ENCODE results near the gene COL16A1.

DNA sequence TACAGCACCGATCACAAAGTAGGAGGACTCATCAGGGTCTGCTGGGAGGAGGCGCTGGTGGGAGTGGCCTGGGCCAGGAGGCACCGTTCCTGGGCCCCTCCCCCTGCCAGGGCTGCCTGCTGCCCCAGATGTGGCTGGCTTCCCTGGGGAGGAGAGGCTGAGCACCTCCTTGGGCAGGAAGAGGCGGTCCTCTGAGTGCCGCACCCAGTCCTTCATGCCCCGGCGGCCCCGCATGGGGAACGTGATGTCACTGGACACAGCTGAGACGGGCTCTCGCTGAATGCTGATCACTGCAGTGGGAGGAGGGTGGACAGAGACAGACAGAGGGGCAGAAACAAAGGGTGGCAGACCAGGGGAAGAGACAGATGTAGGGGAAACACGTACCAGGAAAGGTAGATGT is 35.5 kb upstream of the COL16A1 start:
- no peak for TF ChIP-seq POLR2A (IDR thresholded peaks at IDR 0.05; ENCODE audit: low read depth, low read length)
- no peak for TF ChIP-seq TAF1 (IDR thresholded peaks at IDR 0.05; ENCODE audit: low read depth, low read length)
- TF ChIP-seq POLR2AphosphoS5 (IDR thresholded peaks at IDR 0.05; ENCODE audit: low read depth, low read length) = no peak
- TF ChIP-seq POU2F2 (IDR thresholded peaks at IDR 0.05; ENCODE audit: low read depth, low read length) = no peak
- TF ChIP-seq SPI1 (IDR thresholded peaks at IDR 0.05; ENCODE audit: low read depth, low read length) = no peak

Measured in GM12891 (cell line).